Keratinocyte (primary cell): ENCODE measurements around the gene FBXW7. TPM values are rescaled to one million over a fixed set of nuclear protein-coding genes. Genes with fewer than 3 reads are reported as not detected.

Source experiments
- DNase-seq: peaks from one replicate; pipeline ENCODE4 v3.0.0-alpha.2; 2011; ENCODE audit warnings: low read depth, missing footprints, low spot score
- FAIRE-seq: peaks from 2 replicates; lab custom pipeline; 2011; peaks lifted over from hg19 to GRCh38; lab: Jason Lieb, UNC
- H2AFZ ChIP-seq: 2 replicates; pipeline ENCODE4 v1.6.0; 2012; ENCODE audit warnings: low read length, control low read depth, inconsistent platforms; ENCODE audit not compliant: control insufficient read depth
- H3K27ac ChIP-seq: 2 replicates; pipeline ENCODE4 v1.5.1; 2011; ENCODE audit warnings: low read length; ENCODE audit not compliant: control insufficient read depth, insufficient read depth
- H3K27me3 ChIP-seq: 3 replicates; pipeline ENCODE4 v1.6.0; 2011; ENCODE audit warnings: low read length; ENCODE audit not compliant: control insufficient read depth, insufficient read depth; ENCODE audit errors: extremely low read depth
- H3K36me3 ChIP-seq, 2 experiments: 2 replicates in 1 of 2; 3 replicates in 1 of 2; pipeline ENCODE4 v1.5.1; 2011; ENCODE audit warnings: low read length in 2 of 2, mild to moderate bottlenecking in 1 of 2; ENCODE audit not compliant: control insufficient read depth in 2 of 2, insufficient read depth in 2 of 2; ENCODE audit errors: extremely low read depth in 1 of 2
- H3K4me1 ChIP-seq: 3 replicates; pipeline ENCODE4 v1.5.1; 2011; ENCODE audit warnings: low read length; ENCODE audit not compliant: control insufficient read depth, insufficient read depth; ENCODE audit errors: extremely low read depth
- H3K4me2 ChIP-seq: 3 replicates; pipeline ENCODE4 v1.6.0; 2011; ENCODE audit warnings: low read depth, low read length; ENCODE audit not compliant: control insufficient read depth, insufficient read depth; ENCODE audit errors: extremely low read depth
- H3K4me3 ChIP-seq, 3 experiments: fragments of 200-600 bp in 1 of 3; sonication (generic) in 1 of 3; 2 replicates in 2 of 3; 3 replicates in 1 of 3; pipeline ENCODE4 v1.5.1; 2011 to 2016; ENCODE audit warnings: low read length in 3 of 3, mild to moderate bottlenecking in 3 of 3, control low read depth in 2 of 3, inconsistent platforms in 1 of 3, low read depth in 1 of 3, mixed read lengths in 1 of 3, mixed run types in 1 of 3, moderate library complexity in 1 of 3; ENCODE audit not compliant: control insufficient read depth in 2 of 3, insufficient read depth in 2 of 3; ENCODE audit errors: extremely low read depth in 1 of 3
- H3K79me2 ChIP-seq: 2 replicates; pipeline ENCODE4 v1.6.0; 2012; ENCODE audit warnings: low read length; ENCODE audit not compliant: control insufficient read depth, insufficient read depth
- H3K9ac ChIP-seq: 3 replicates; pipeline ENCODE4 v1.6.0; 2011; ENCODE audit warnings: low read length; ENCODE audit not compliant: control insufficient read depth, insufficient read depth; ENCODE audit errors: extremely low read depth
- H3K9me1 ChIP-seq: 3 replicates; pipeline ENCODE4 v1.6.0; 2011; ENCODE audit warnings: low read length; ENCODE audit not compliant: control insufficient read depth, insufficient read depth; ENCODE audit errors: extremely low read depth
- H3K9me3 ChIP-seq: 2 replicates; pipeline ENCODE4 v1.5.1; 2012; ENCODE audit warnings: low read depth, low read length; ENCODE audit not compliant: control insufficient read depth
- H4K20me1 ChIP-seq: 3 replicates; pipeline ENCODE4 v1.6.0; 2011; ENCODE audit warnings: low read length; ENCODE audit not compliant: control insufficient read depth, insufficient read depth; ENCODE audit errors: extremely low read depth
- CTCF ChIP-seq, 3 experiments: IDR thresholded peaks in 1 of 3; conservative IDR thresholded peaks in 1 of 3; optimal IDR thresholded peaks in 1 of 3; 2 replicates in 2 of 3; 3 replicates in 1 of 3; pipeline versions ENCODE3 to v1.5.1; 2011; ENCODE audit warnings: low read length in 3 of 3, mild to moderate bottlenecking in 3 of 3, moderate library complexity in 2 of 3, control low read depth in 1 of 3, inconsistent platforms in 1 of 3; ENCODE audit not compliant: insufficient read depth in 2 of 3; ENCODE audit errors: extremely low read depth in 1 of 3
- EZH2 ChIP-seq: IDR thresholded peaks from one replicate; pipeline ENCODE4 v1.6.1; 2012; ENCODE audit warnings: inconsistent platforms, mild to moderate bottlenecking, low read length, moderate library complexity
- dilution Hi-C: fragments of 300-500 bp; cut with MboI; formaldehyde crosslinking; loops from one replicate; pipeline ENCODE4 v1.7.0; 2020; ENCODE audit warnings: low sequenced_read_pairs; ENCODE audit not compliant: extremely low pct_ligation_motif_present
- polyA plus RNA-seq, 5 experiments: library from polyadenylated mRNA; depleted of rRNA in 3 of 5; stranded (reverse) in 3 of 5; stranded (forward) in 1 of 5; unstranded in 1 of 5; fragments of >200 nt; gene quantifications; 1 replicate in 1 of 5; 2 replicates in 3 of 5; 3 replicates in 1 of 5; pipeline versions ENCODE4 v1.2.1 to v1.2.3, GENCODE V29; 2011 to 2012; ENCODE audit warnings: missing spikeins in 2 of 5, low read depth in 1 of 5, low replicate concordance in 1 of 5

FBXW7 gene
- polyA plus RNA-seq, 1 donor (not counting 4 experiments of a cell fraction or from before 2014, with no cell fraction given) = 39.6 TPM

DNA sequence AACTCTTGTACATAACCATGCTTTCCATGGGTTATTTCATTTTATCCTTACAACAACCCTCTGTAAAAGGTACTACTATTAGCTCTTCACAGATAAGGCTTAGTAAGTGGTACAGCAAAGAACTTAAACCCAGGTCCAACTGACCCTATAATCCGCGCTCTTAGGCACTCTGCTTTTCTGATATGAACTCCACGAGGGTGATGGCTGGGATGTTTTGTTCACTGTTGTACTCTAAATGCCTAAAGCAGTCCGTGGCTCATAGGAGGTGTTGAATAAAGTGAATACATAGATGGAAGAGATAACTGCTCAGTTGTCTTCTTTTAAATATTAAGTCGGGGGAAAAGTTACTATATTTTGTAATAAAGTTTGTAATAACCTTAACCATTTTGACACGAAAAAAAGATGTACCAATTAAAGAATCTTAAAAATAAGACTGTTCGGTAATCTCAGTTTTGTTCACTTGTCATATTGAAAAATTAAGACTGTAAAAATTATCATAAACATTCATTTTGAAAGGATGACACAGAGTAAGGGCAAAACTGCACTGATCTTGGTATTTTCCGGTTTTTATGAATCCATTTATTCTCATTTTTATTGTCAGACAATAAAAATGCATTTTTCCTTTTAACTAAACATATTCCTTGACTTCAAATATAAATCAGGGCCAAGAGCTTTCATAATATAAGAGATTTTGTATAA lies 166.5 kb downstream of the FBXW7 start:
- H3K36me3 ChIP-seq = peaks cover 0 to 1% of the 10 kb centered on the region in 2 experiments
- no peak overlapping the region for H3K4me3 ChIP-seq
- no peak overlapping the region for H3K9ac ChIP-seq
- dilution Hi-C loops = no loop called here
- no peak for DNase-seq
- H3K9me1 ChIP-seq = no peaks in the 10 kb centered on the region
- peak; percentile 36 for FAIRE-seq
- H3K4me1 ChIP-seq = peaks cover 15% of the 10 kb centered on the region
- TF ChIP-seq CTCF (optimal IDR thresholded peaks at IDR 0.05 in 1 of 3, IDR thresholded peaks at IDR 0.05 in 1 of 3, conservative IDR thresholded peaks at IDR 0.05 in 1 of 3; ENCODE audit: extremely low read depth in 1 of 3, insufficient read depth in 2 of 3, low read length in 3 of 3) (no peak), EZH2 (no peak)
- peak overlapping the region; percentile 47 for H2AFZ ChIP-seq
- no peaks in the 10 kb centered on the region for H4K20me1 ChIP-seq
- peaks cover 1% of the 10 kb centered on the region for H3K9me3 ChIP-seq
- peak overlapping the region; percentile 66 for H3K4me2 ChIP-seq
- H3K27me3 ChIP-seq = no peaks in the 10 kb centered on the region
- no peak overlapping the region for H3K27ac ChIP-seq
- H3K79me2 ChIP-seq = peaks cover 10% of the 10 kb centered on the region

GRCh38 chr4:152368001-152368400 lies 167.9 kb downstream of the FBXW7 start:
- Histone ChIP-seq H3K4me1 (peaks cover 15% of the 10 kb centered on the region), H4K20me1 (no peaks in the 10 kb centered on the region), H3K4me2 (no peak overlapping the region), H3K27me3 (no peaks in the 10 kb centered on the region), H3K36me3 (peaks cover 0 to 1% of the 10 kb centered on the region in 2 experiments), H2AFZ (no peak overlapping the region), H3K27ac (no peak overlapping the region), H3K9me1 (no peaks in the 10 kb centered on the region), H3K9me3 (peaks cover 1% of the 10 kb centered on the region), H3K4me3 (no peak overlapping the region), H3K9ac (no peak overlapping the region), H3K79me2 (peaks cover 6% of the 10 kb centered on the region)
- FAIRE-seq (no peak), DNase-seq (no peak)
- TF ChIP-seq CTCF (optimal IDR thresholded peaks at IDR 0.05 in 1 of 3, IDR thresholded peaks at IDR 0.05 in 1 of 3, conservative IDR thresholded peaks at IDR 0.05 in 1 of 3; ENCODE audit: extremely low read depth in 1 of 3, insufficient read depth in 2 of 3, low read length in 3 of 3) = no peak
- no peak for TF ChIP-seq EZH2
- dilution Hi-C loops = no loop called here
